Stimulated activated CD4-positive, alpha-beta T cell treated with anti-CD3 and anti-CD28 coated beads, TNF-alpha, amount 100 ng/mL, for 4 hours (primary cell): ENCODE measurements around the gene SBNO1.
A peak's percentile ranks its signal among the peaks of the same experiment; 100 is the strongest.
"Not testable (repeated sequence)": the region's sequence is repeated elsewhere in the genome, so short reads cannot be mapped to it uniquely, and the experiment has no call there.

Experiments
- DNase-seq, 3 experiments: peaks; one replicate each; pipeline ENCODE4 v3.0.0-alpha.2; 2020; ENCODE audit warnings: low read depth in 3 of 3

Gene SBNO1

GRCh38 chr12:123388951-123389559 is 24.4 kb upstream of the SBNO1 start:
- peak in 1 of 3 experiments; percentile 18 for DNase-seq

GRCh38 chr12:123388177-123388950 is 23.7 kb upstream of the SBNO1 start:
- DNase-seq, result peak; percentile 51 to 58 (median 56)

GRCh38 chr12:123387508-123388176 is 23.0 kb upstream of the SBNO1 start:
- DNase-seq, result no peak

- DNase-seq, result not testable (repeated sequence)
These were observed 20.9 kb upstream of the SBNO1 start for GRCh38 chr12:123385536-123385935.

- DNase-seq, result no peak
These were observed 20.3 kb upstream of the SBNO1 start for GRCh38 chr12:123384994-123385376.

DNA sequence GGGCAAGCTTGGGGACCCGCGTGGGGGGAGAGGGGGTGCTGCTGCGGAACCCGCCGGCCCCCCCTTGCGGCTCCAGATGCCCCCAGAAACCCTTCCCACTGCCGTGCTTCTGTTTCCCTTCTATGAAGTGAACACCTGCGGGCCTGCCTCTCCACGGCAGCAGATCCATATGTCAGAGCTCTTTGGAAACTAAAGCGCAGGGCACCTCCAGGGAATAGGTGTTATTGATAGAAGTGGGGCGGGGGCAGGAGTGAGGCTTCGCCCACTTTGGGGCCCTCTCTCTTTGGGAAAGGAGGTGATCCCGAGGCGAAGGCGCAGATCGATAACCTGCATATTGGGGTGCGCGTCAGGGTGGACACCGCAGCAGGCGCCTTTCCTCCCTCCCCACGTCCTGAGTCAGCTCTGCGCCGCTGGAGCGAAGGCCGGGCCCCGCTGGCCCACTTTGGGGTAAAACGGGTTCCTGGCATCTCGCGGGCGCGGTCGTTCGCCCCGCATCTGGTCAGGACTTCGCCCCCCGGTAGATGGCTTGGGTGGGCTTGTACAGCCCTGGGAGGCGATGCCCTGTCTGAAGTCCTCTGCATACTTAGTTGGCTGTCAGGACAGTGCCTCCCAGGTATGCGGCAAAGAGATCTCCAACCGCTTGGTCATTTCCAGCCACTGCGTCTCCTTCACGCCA is 19.8 kb upstream of the SBNO1 start:
- DNase-seq, result peak in 1 of 3 experiments; percentile 7

GRCh38 chr12:123382684-123383083 is 18.0 kb upstream of the SBNO1 start:
- DNase-seq, result no peak

GRCh38 chr12:123379391-123379790 is 14.7 kb upstream of the SBNO1 start:
- DNase-seq, result no peak

GRCh38 chr12:123372415-123372814 is 7.8 kb upstream of the SBNO1 start:
- DNase-seq, result not testable (repeated sequence)

- not testable (repeated sequence) for DNase-seq
These were observed 7.2 kb upstream of the SBNO1 start for GRCh38 chr12:123371667-123372368.

- no peak for DNase-seq
These were observed 4.6 kb upstream of the SBNO1 start for GRCh38 chr12:123369229-123369628.

- not testable (repeated sequence) for DNase-seq
These were observed 3.8 kb upstream of the SBNO1 start for GRCh38 chr12:123368431-123368830.

DNA sequence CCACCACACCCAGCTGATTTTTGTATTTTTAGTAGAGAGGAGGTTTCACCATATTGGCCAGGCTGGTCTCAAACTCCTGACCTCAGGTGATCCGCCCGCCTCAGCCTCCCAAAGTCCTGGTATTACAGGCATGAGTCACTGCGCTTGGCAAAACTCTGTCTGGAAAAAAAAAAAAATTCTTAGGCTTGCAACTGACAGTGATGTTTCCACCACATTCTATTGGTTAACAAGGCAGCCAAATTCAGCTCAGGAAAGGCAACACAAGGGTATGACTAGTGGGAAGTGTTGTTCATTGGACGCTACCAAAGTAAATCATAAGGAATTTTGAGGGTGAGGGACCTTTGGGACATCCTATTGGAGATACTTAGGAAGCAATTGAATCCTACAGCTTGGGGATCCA is 2.9 kb upstream of the SBNO1 start:
- no peak for DNase-seq

- DNase-seq, result peak; percentile 86 to 97 (median 96)
These were observed 624 bp upstream of the SBNO1 start for GRCh38 chr12:123365025-123365917.

GRCh38 chr12:123363740-123364531 is 711 bp downstream of the SBNO1 start:
- DNase-seq, result peak; percentile 7 to 8 (median 8)

DNA sequence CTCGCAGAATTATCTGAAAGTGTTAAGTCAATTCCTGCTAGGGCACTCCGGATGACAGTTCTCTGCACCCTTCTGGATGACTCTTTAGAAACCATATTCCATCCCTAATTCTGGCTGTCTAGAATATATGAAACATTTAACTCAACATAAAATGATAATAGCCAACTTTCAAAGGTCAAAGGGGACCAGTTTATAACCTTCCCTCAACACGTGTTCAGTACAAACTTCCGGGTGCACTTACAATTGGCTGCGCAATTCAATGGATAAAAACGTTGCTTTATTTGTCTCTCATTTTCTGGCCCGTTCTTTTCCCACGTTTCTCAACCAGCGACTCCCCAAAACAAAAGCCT is 1.3 kb downstream of the SBNO1 start:
- DNase-seq, result no peak

DNA sequence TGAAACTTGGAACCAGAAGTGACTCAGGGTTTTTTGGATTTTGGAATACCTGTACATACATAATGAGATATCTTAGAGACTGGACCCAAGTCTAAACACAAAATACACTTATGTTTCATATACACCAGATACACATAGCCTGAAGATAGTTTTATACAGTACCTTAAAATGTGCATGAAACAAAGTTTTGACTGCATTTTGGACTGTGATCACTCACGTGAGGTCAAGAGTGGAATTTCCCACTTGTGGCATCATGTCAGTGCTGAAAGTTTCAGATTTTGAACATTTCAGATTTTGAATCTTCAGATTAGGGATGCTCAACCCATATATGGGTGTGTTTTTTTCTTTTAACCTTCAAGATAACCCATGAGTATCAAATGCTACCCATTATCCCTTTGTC is 6.6 kb downstream of the SBNO1 start:
- DNase-seq, result no peak

GRCh38 chr12:123356159-123356670 is 8.4 kb downstream of the SBNO1 start:
- DNase-seq, result no peak

- DNase-seq, result no peak
These were observed 10.0 kb downstream of the SBNO1 start for GRCh38 chr12:123354600-123354999.

GRCh38 chr12:123351349-123351748 is 13.3 kb downstream of the SBNO1 start:
- DNase-seq, result no peak
